MM.1S (cell line): ENCODE data around the gene ZNF618.

Experiments used
- DNase-seq: peaks from one replicate; pipeline ENCODE4 v3.0.0-alpha.2; 2015
- H2AFZ ChIP-seq: fragments of 300-600 bp; sonication (generic); 2 replicates; pipeline ENCODE4 v1.6.0; 2016; ENCODE audit warnings: antibody characterized with exemption, low read length
- H3F3A ChIP-seq: fragments of 300-600 bp; sonication (generic); 2 replicates; pipeline ENCODE4 v1.6.1; 2016; ENCODE audit warnings: mild to moderate bottlenecking, antibody characterized with exemption, low read length, moderate library complexity, mixed read lengths; ENCODE audit not compliant: insufficient read depth
- H3K27ac ChIP-seq: fragments of 300-600 bp; sonication (generic); 2 replicates; pipeline ENCODE4 v1.5.1; 2016; ENCODE audit warnings: mild to moderate bottlenecking, low read length
- H3K27me3 ChIP-seq: fragments of 300-600 bp; sonication (generic); replicated peaks from 2 replicates; pipeline ENCODE4 v1.6.0; 2016; ENCODE audit warnings: low read length; ENCODE audit not compliant: insufficient read depth
- H3K36me3 ChIP-seq: fragments of 300-600 bp; sonication (generic); replicated peaks from 2 replicates; pipeline ENCODE4 v1.6.1; 2016; ENCODE audit warnings: mild to moderate bottlenecking, low read length, mixed read lengths; ENCODE audit not compliant: insufficient read depth
- H3K4me1 ChIP-seq: fragments of 300-600 bp; sonication (generic); 2 replicates; pipeline ENCODE4 v1.6.1; 2016; ENCODE audit warnings: low read length, mixed read lengths
- H3K4me2 ChIP-seq: fragments of 300-600 bp; sonication (generic); 2 replicates; pipeline ENCODE4 v1.6.0; 2016; ENCODE audit warnings: low read depth, low read length
- H3K4me3 ChIP-seq: fragments of 300-600 bp; sonication (generic); 2 replicates; pipeline ENCODE4 v1.5.1; 2016; ENCODE audit warnings: low read length, mixed read lengths
- H3K79me2 ChIP-seq: fragments of 300-600 bp; sonication (generic); 2 replicates; pipeline ENCODE4 v1.6.1; 2016; ENCODE audit warnings: mixed run types, low read length, mixed read lengths
- H3K9ac ChIP-seq: fragments of 300-600 bp; sonication (generic); 2 replicates; pipeline ENCODE4 v1.6.1; 2016; ENCODE audit warnings: low read length, mixed read lengths
- H3K9me2 ChIP-seq: fragments of 300-600 bp; sonication (generic); replicated peaks from 2 replicates; pipeline ENCODE4 v1.6.1; 2016; ENCODE audit warnings: mild to moderate bottlenecking, low read length, mixed read lengths; ENCODE audit not compliant: insufficient read depth
- H3K9me3 ChIP-seq: fragments of 300-600 bp; sonication (generic); replicated peaks from 2 replicates; pipeline ENCODE4 v1.6.1; 2016; ENCODE audit warnings: mild to moderate bottlenecking, low read length, mixed read lengths; ENCODE audit not compliant: insufficient read depth
- H4K20me1 ChIP-seq: fragments of 300-600 bp; sonication (generic); 2 replicates; pipeline ENCODE4 v1.6.1; 2016; ENCODE audit warnings: mild to moderate bottlenecking, low read length, moderate library complexity, mixed read lengths; ENCODE audit not compliant: insufficient read depth
- EZH2 ChIP-seq: fragments of 300-600 bp; sonication (generic); optimal IDR thresholded peaks from 2 replicates; pipeline ENCODE3; 2017; ENCODE audit warnings: low read depth, mild to moderate bottlenecking, antibody characterized with exemption, low read length, mixed read lengths
- EZH2phosphoT487 ChIP-seq: fragments of 300-600 bp; sonication (generic); IDR thresholded peaks from 2 replicates; pipeline ENCODE4 v1.6.1; 2018; ENCODE audit warnings: antibody characterized with exemption, low read length
- TF ChIP-seq, protein P1 (sequence below): fragments of 300-600 bp; sonication (generic); IDR thresholded peaks from 2 replicates; pipeline ENCODE4 v1.5.1; 2016; ENCODE audit warnings: antibody characterized with exemption, low read length, mixed read lengths

The ZNF618 gene

DNA sequence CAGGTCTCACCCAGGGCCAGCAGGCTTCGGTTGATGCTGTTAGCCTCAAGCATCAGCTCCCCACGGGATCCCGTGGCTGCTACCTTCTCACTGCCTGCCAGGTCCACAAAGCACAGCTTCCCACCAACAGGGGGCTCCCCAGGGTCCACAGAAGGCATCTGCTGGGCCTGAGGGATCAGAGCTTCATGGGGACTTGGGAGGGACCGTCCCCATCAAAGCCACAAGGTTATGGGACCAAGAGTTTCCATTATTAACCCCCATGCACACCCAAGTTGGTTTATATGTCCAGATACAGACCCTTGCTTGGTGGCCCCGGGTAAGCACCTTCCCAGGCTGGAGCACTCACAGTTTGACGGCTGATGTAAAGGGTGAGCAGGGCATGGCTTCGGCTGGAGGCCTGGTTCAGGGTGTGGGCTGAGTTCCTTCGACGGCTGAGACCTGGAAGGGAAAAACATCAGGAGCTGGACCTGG is 220.0 kb downstream of the ZNF618 start:
- Histone ChIP-seq H3K36me3 (no peaks in the 10 kb centered on the region), H3K79me2 (no peaks in the 10 kb centered on the region), H3K4me2 (no peak overlapping the region), H4K20me1 (no peaks in the 10 kb centered on the region), H3K4me3 (no peak overlapping the region), H3K4me1 (no peaks in the 10 kb centered on the region), H3K27me3 (no peaks in the 10 kb centered on the region), H3K9me2 (no peaks in the 10 kb centered on the region), H3K27ac (no peak overlapping the region), H3K9ac (no peak overlapping the region), H3F3A (no peaks in the 10 kb centered on the region), H3K9me3 (no peaks in the 10 kb centered on the region), H2AFZ (no peak overlapping the region)
- TF ChIP-seq EZH2 (no peak), EZH2phosphoT487 (no peak)
- TF ChIP-seq, protein P1, sequence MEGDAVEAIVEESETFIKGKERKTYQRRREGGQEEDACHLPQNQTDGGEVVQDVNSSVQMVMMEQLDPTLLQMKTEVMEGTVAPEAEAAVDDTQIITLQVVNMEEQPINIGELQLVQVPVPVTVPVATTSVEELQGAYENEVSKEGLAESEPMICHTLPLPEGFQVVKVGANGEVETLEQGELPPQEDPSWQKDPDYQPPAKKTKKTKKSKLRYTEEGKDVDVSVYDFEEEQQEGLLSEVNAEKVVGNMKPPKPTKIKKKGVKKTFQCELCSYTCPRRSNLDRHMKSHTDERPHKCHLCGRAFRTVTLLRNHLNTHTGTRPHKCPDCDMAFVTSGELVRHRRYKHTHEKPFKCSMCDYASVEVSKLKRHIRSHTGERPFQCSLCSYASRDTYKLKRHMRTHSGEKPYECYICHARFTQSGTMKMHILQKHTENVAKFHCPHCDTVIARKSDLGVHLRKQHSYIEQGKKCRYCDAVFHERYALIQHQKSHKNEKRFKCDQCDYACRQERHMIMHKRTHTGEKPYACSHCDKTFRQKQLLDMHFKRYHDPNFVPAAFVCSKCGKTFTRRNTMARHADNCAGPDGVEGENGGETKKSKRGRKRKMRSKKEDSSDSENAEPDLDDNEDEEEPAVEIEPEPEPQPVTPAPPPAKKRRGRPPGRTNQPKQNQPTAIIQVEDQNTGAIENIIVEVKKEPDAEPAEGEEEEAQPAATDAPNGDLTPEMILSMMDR = no peak
- no peak for DNase-seq

- H3K4me2 ChIP-seq = no peak overlapping the region
- TF ChIP-seq, protein P1 = no peak
- TF ChIP-seq EZH2phosphoT487 (no peak), EZH2 (no peak)
- H3K27ac ChIP-seq = no peak overlapping the region
- no peak overlapping the region for H3K4me3 ChIP-seq
- H3K4me1 ChIP-seq = no peaks in the 10 kb centered on the region
- H3F3A ChIP-seq = no peaks in the 10 kb centered on the region
- no peaks in the 10 kb centered on the region for H3K79me2 ChIP-seq
- no peaks in the 10 kb centered on the region for H4K20me1 ChIP-seq
- H3K27me3 ChIP-seq = no peaks in the 10 kb centered on the region
- H3K9ac ChIP-seq = no peak overlapping the region
- no peak for DNase-seq
- H3K36me3 ChIP-seq = no peaks in the 10 kb centered on the region
- no peak overlapping the region for H2AFZ ChIP-seq
- H3K9me2 ChIP-seq = no peaks in the 10 kb centered on the region
- no peaks in the 10 kb centered on the region for H3K9me3 ChIP-seq
Measured at GRCh38 chr9:114096866-114097612, 220.9 kb downstream of the ZNF618 start.

- H3F3A ChIP-seq = no peaks in the 10 kb centered on the region
- no peaks in the 10 kb centered on the region for H3K27me3 ChIP-seq
- no peak overlapping the region for H3K4me2 ChIP-seq
- no peak overlapping the region for H2AFZ ChIP-seq
- no peaks in the 10 kb centered on the region for H3K79me2 ChIP-seq
- no peak for DNase-seq
- no peak overlapping the region for H3K27ac ChIP-seq
- H3K36me3 ChIP-seq = no peaks in the 10 kb centered on the region
- no peaks in the 10 kb centered on the region for H3K9me2 ChIP-seq
- no peak overlapping the region for H3K4me3 ChIP-seq
- H3K4me1 ChIP-seq = no peaks in the 10 kb centered on the region
- no peaks in the 10 kb centered on the region for H4K20me1 ChIP-seq
- TF ChIP-seq EZH2phosphoT487 = no peak
- no peak for TF ChIP-seq EZH2
- TF ChIP-seq, protein P1 = no peak
- H3K9me3 ChIP-seq = no peaks in the 10 kb centered on the region
- no peak overlapping the region for H3K9ac ChIP-seq
Measured at GRCh38 chr9:114097613-114098020, 221.5 kb downstream of the ZNF618 start.
